ENCODE data around the gene LGR6.

GRCh38 chr1:202157945-202158344 lies 35.7 kb upstream of the LGR6 start:
- no peak for TF ChIP-seq PATZ1 (CRISPR knock-in tag; IDR thresholded peaks at IDR 0.05; ENCODE audit: borderline replicate concordance)
- TF ChIP-seq ZFP3 (CRISPR knock-in tag; IDR thresholded peaks at IDR 0.05) = no peak
- no peak for TF ChIP-seq ISL1 (CRISPR knock-in tag; IDR thresholded peaks at IDR 0.05)
- TF ChIP-seq POU6F1 (CRISPR knock-in tag; IDR thresholded peaks at IDR 0.05; ENCODE audit: borderline replicate concordance, low read depth) = no peak
- no peak for TF ChIP-seq ARNTL (CRISPR knock-in tag; IDR thresholded peaks at IDR 0.05; ENCODE audit: borderline replicate concordance, low read depth)
- no peak for TF ChIP-seq CREB5 (CRISPR knock-in tag; IDR thresholded peaks at IDR 0.05; ENCODE audit: low read depth)
- TF ChIP-seq ZFP30 (CRISPR knock-in tag; IDR thresholded peaks at IDR 0.05) = no peak
- TF ChIP-seq ZNF8 (CRISPR knock-in tag; IDR thresholded peaks at IDR 0.05) = no peak
- no peak for TF ChIP-seq OSR1 (CRISPR knock-in tag; IDR thresholded peaks at IDR 0.05)
- no peak for TF ChIP-seq ZNF565 (CRISPR knock-in tag; conservative IDR thresholded peaks at IDR 0.05; ENCODE audit: low read depth)
- TF ChIP-seq PPARA (CRISPR knock-in tag; IDR thresholded peaks at IDR 0.05; ENCODE audit: borderline replicate concordance) = no peak
- TF ChIP-seq RARB (CRISPR knock-in tag; IDR thresholded peaks at IDR 0.05) = no peak
- TF ChIP-seq CSDC2 (CRISPR knock-in tag; IDR thresholded peaks at IDR 0.05) = no peak
